Measurements from ENCODE around the gene FCHO1. TPM values are rescaled to one million over a fixed set of nuclear protein-coding genes. Genes with fewer than 3 reads are reported as not detected.

FCHO1 gene
- total and polyA plus RNA-seq, 2 donors (not counting 1 experiment from before 2014, with no cell fraction given) = 85.7 to 149 TPM

DNA sequence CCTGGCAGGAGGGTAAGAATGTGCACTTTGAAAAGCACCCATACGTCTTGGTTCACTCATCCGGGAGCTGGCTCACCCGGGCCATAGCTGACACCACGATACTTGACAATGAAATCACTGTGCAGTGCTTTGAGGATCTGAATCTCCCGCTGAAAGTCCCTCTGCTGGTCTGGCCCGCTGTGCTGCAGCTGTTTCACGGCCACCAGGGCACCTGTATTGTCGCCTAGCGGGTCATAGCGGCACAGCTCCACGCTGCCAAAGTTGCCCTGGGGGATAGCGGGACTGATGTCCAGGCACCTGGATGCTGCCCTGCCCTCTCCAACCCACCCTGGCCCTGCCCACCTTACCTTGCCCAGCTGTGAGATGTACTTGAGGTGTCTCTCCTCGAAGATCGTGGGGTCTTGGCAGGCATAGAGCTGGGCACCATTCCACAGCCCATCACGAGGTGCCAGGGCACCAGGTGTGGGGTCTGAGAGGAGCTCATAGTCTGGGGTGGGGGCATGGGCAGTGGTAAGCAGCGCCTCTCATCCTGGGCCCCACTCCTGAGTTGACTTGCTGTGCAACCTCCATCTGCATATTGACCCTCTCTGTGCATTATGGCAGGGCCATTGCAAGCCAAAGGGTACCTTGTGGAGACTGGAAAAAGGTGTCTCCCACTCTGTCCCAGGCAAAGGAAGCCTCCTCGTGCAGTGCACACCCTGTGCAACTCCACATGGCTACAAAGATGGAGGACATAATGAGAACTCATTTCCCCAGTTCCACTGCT, 81.3 kb downstream of the FCHO1 start:
- Histone ChIP-seq H3K4me2 (replicated peaks; ENCODE audit: low read depth, low read length, poor library complexity, severe bottlenecking) (no peak overlapping the region), H3K9me3 (ENCODE audit: control extremely low read depth in 1 of 3, control insufficient read depth in 2 of 3, insufficient read depth in 1 of 3, low read length in 2 of 3) (peaks cover 0 to 7% (median 0%) of the 10 kb centered on the region in 3 donors), H3K9ac (ENCODE audit: low read length) (no peak overlapping the region), H4K20me1 (ENCODE audit: control insufficient read depth, insufficient read depth, low read length, poor library complexity, severe bottlenecking) (peaks cover 28% of the 10 kb centered on the region), H3K27me3 (replicated peaks in 1 of 4; ENCODE audit: control extremely low read depth in 1 of 4, control insufficient read depth in 3 of 4, insufficient read depth in 4 of 4, low read length in 3 of 4) (no peaks in the 10 kb centered on the region), H2AFZ (ENCODE audit: insufficient read depth, low read depth, low read length, poor library complexity, severe bottlenecking) (no peak overlapping the region), H3K79me2 (ENCODE audit: control insufficient read depth, insufficient read depth, low read length) (peaks cover 2% of the 10 kb centered on the region), H3K4me3 (ENCODE audit: control extremely low read depth in 1 of 5, extremely low read depth in 1 of 5, insufficient read depth in 1 of 5, low read depth in 2 of 5, low read length in 4 of 5) (no peak overlapping the region), H3K27ac (ENCODE audit: low read length in 2 of 2) (no peak overlapping the region), H3K36me3 (replicated peaks in 1 of 2; ENCODE audit: control extremely low read depth in 1 of 2, control insufficient read depth in 1 of 2, extremely low read depth in 1 of 2, insufficient read depth in 2 of 2, low read length in 1 of 2) (peaks cover 1 to 75% of the 10 kb centered on the region in 2 experiments), H3K4me1 (ENCODE audit: control insufficient read depth in 2 of 2, insufficient read depth in 2 of 2, low read length in 2 of 2) (no peaks in the 10 kb centered on the region)
- intact Hi-C loops (cut with micrococcal nuclease) = no loop called here
- 95% methylated on average over 17 of the region's 17 CpGs for WGBS (ENCODE audit: insufficient coverage)
- Mint-ChIP-seq H3K4me1 (no peaks in the 10 kb centered on the region), H3K27me3 (no peaks in the 10 kb centered on the region), H3K4me3 (no peak overlapping the region), H3K27ac (no peak overlapping the region), H3K9me3 (ENCODE audit: insufficient read depth) (no peaks in the 10 kb centered on the region)
- ATAC-seq (ENCODE audit: low read depth) (no peak), DNase-seq (no peak)
- ChIA-PET POLR2A (no interaction called here), CTCF (interaction anchor here (0.7 kb wide), 1 partner anchor 8 kb away, joined by 3 read pairs; no protein-coding TSS in a partner anchor)
- no peak for TF ChIP-seq EZH2 (IDR thresholded peaks at IDR 0.05; ENCODE audit: borderline replicate concordance, insufficient read depth, low read depth, low read length, poor library complexity, severe bottlenecking)
- TF ChIP-seq, protein P1, sequence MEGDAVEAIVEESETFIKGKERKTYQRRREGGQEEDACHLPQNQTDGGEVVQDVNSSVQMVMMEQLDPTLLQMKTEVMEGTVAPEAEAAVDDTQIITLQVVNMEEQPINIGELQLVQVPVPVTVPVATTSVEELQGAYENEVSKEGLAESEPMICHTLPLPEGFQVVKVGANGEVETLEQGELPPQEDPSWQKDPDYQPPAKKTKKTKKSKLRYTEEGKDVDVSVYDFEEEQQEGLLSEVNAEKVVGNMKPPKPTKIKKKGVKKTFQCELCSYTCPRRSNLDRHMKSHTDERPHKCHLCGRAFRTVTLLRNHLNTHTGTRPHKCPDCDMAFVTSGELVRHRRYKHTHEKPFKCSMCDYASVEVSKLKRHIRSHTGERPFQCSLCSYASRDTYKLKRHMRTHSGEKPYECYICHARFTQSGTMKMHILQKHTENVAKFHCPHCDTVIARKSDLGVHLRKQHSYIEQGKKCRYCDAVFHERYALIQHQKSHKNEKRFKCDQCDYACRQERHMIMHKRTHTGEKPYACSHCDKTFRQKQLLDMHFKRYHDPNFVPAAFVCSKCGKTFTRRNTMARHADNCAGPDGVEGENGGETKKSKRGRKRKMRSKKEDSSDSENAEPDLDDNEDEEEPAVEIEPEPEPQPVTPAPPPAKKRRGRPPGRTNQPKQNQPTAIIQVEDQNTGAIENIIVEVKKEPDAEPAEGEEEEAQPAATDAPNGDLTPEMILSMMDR (IDR thresholded peaks at IDR 0.05) = no peak

All from B cell (primary cell).